ENCODE data around the gene C1QTNF9. TPM values are rescaled to one million over a fixed set of nuclear protein-coding genes. Genes with fewer than 3 reads are reported as not detected.
"Not testable (repeated sequence)": the region's sequence is repeated elsewhere in the genome, so short reads cannot be mapped to it uniquely, and the experiment has no call there.

Gene C1QTNF9
- total RNA-seq, 4 donors from 2014 or later, result 0.53 TPM; not detected in 3

GRCh38 chr13:24360106-24360505 lies 50.7 kb downstream of the C1QTNF9 start:
- no peak for DNase-seq (ENCODE audit: low spot score in 2 of 2)
- TF ChIP-seq POLR2A (IDR thresholded peaks at IDR 0.05) (no peak), CTCF (IDR thresholded peaks at IDR 0.05) (no peak)
- H3K4me3 ChIP-seq (ENCODE audit: low read depth, poor library complexity, severe bottlenecking), result no peak overlapping the region
- intact Hi-C loops (cut with DNase I; ENCODE audit: low total_unique reads), result no loop called here
- WGBS, 2 donors, result 90 to 97% methylated on average over 7 of the region's 7 CpGs

GRCh38 chr13:24361113-24361512 lies 51.7 kb downstream of the C1QTNF9 start:
- H3K4me3 ChIP-seq (ENCODE audit: low read depth, poor library complexity, severe bottlenecking), result no peak overlapping the region
- no peak for TF ChIP-seq POLR2A (IDR thresholded peaks at IDR 0.05)
- no peak for TF ChIP-seq CTCF (IDR thresholded peaks at IDR 0.05)
- no peak for DNase-seq (ENCODE audit: low spot score in 2 of 2)
- 75% methylated on average over 1 to 2 of the region's 2 CpGs for WGBS, 2 donors
- intact Hi-C loops (cut with DNase I; ENCODE audit: low total_unique reads), result no loop called here

- no peak for TF ChIP-seq CTCF (IDR thresholded peaks at IDR 0.05)
- no peak for TF ChIP-seq POLR2A (IDR thresholded peaks at IDR 0.05)
- intact Hi-C loops (cut with DNase I; ENCODE audit: low total_unique reads), result no loop called here
- WGBS, 2 donors, result 49 to 84% methylated on average over 5 to 8 of the region's 8 CpGs
- no peak overlapping the region for H3K4me3 ChIP-seq (ENCODE audit: low read depth, poor library complexity, severe bottlenecking)
- DNase-seq (ENCODE audit: low spot score in 2 of 2), result peak in 1 of 2 donors; percentile 6
These were observed 52.5 kb downstream of the C1QTNF9 start for GRCh38 chr13:24361852-24362366.

GRCh38 chr13:24362435-24362952 lies 53.1 kb downstream of the C1QTNF9 start:
- DNase-seq (ENCODE audit: low spot score in 2 of 2), result peak in 1 of 2 donors; percentile 6
- intact Hi-C loops (cut with DNase I; ENCODE audit: low total_unique reads), result no loop called here
- no peak for TF ChIP-seq CTCF (IDR thresholded peaks at IDR 0.05)
- no peak for TF ChIP-seq POLR2A (IDR thresholded peaks at IDR 0.05)
- no peak overlapping the region for H3K4me3 ChIP-seq (ENCODE audit: low read depth, poor library complexity, severe bottlenecking)
- 69 to 80% methylated on average over 5 to 9 of the region's 9 CpGs for WGBS, 2 donors

- H3K4me3 ChIP-seq (ENCODE audit: low read depth, poor library complexity, severe bottlenecking), result no peak overlapping the region
- TF ChIP-seq CTCF (IDR thresholded peaks at IDR 0.05), result no peak
- TF ChIP-seq POLR2A (IDR thresholded peaks at IDR 0.05), result no peak
- peak in 1 of 2 donors; percentile 5 for DNase-seq (ENCODE audit: low spot score in 2 of 2)
- intact Hi-C loops (cut with DNase I; ENCODE audit: low total_unique reads), result no loop called here
- 86 to 91% methylated on average over 9 of the region's 9 CpGs for WGBS, 2 donors
These were observed 55.8 kb downstream of the C1QTNF9 start for GRCh38 chr13:24365191-24365590.

- DNase-seq (ENCODE audit: low spot score in 2 of 2); intact Hi-C loops (cut with DNase I; ENCODE audit: low total_unique reads); H3K4me3 ChIP-seq (ENCODE audit: low read depth, poor library complexity, severe bottlenecking): not testable (repeated sequence)
- 88% methylated on average over 5 to 6 of the region's 8 CpGs for WGBS, 2 donors
These were observed 56.9 kb downstream of the C1QTNF9 start for GRCh38 chr13:24366315-24366714.

- peak in 1 of 2 donors; percentile 46 for DNase-seq (ENCODE audit: low spot score in 2 of 2)
- whole genome bisulfite sequencing, 2 donors, result 84 to 87% methylated on average over 9 of the region's 9 CpGs
- intact Hi-C loops (cut with DNase I; ENCODE audit: low total_unique reads), result loop anchor here (10.0 kb wide), 1 partner anchor 1734 kb away; no protein-coding TSS in a partner anchor
- not testable (repeated sequence) for H3K4me3 ChIP-seq (ENCODE audit: low read depth, poor library complexity, severe bottlenecking)
These were observed 61.9 kb downstream of the C1QTNF9 start for GRCh38 chr13:24371273-24371672.

Data from lower leg skin (tissue), 4 donors.